GM19397 (cell line): Measurements from ENCODE around the gene LCA5L.
A peak's percentile ranks its signal among the peaks of the same experiment; 100 is the strongest.
"Not testable (repeated sequence)": the region's sequence is repeated elsewhere in the genome, so short reads cannot be mapped to it uniquely, and the experiment has no call there.

Experiments used
- ATAC-seq: cut with Tn5 transposase; IDR thresholded peaks from one replicate; pipeline ENCODE4 v1.9.1; 2021; ENCODE audit warnings: mild to moderate bottlenecking, moderate library complexity; ENCODE audit not compliant: unreplicated experiment

The LCA5L gene

DNA sequence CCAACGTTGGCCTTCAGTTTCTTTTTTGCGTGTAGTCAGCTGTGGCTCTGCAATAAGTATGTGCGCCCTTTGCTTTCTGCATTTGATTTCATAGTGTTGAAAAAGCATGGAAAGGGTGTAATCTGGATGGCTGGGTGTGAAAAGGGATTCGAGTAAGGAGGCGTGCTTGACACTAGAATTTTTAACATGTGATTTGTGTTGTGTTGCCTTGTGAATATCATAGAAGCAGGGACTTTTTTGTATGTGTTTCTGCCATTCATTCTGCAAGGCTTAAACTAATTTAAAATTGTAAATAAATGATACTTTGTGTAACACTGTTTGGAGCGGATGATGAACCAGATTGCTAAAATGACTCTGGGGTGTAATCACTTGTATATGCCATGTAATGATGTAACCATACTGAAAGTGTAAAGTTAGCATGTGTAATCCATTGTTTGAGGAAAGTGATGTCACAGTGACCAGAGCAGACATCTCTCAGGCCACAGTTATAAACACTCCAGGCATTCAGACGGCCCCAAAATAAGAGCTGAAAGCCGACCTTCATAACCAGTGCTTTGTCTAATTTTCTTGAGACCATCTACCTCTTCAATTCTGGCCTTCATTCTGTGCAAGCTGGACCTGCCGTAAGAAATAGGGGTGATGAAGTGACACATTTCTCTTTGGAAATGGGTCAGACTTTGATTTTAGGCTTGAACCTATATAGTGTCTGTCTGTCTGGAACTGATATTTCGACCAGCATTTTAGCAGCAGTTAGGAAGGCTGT, 6.8 kb upstream of the LCA5L start:
- ATAC-seq: no peak

DNA sequence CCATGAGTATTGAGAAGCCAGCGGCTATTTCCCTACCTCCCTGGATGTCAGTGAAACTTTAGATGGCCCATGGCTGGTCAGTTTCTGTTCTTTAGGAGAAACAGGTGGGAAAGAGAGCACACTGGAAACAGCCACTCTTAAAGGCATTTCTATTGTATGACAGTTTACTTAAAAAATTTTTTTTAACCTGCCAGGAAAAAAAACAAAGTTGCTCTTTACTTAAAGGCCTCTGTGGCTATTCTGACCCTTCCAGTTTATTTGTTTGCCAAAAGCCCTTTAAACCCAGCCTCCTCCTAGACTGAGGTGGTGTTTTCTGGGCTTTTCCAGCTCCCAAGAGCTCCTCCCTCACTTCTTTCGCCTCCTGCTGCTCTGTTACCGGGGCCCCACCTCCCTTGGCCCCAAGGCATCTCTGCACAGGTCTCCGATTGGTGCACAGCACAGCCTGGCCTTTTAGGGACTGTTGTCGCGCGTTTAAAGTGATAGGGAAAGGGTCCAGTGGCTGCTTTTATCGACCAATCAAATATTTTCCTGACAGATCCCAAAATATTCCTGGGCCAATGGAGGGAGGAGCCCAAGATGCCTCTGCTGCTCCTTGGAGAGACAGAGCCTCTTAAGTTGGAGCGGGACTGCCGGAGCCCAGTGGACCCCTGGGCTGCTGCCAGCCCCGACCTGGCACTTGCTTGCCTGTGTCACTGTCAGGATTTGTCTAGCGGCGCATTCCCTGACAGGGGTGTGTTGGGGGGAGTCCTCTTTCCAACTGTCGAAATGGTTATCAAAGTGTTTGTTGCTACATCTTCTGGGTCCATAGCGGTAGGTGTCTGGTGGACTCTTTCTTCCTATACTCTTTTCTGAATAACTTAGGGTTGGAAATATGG, 6.0 kb upstream of the LCA5L start, which contains the start of gene SH3BGR:
SH3BGR (plus strand) TSS at position 639 of the 875 bp plus-strand sequence; CDS start at position 766, 127 bp downstream.
- no peak for ATAC-seq

- ATAC-seq: no peak
Observed at GRCh38 chr21:39447264-39447663, 1.7 kb upstream of the LCA5L start.

DNA sequence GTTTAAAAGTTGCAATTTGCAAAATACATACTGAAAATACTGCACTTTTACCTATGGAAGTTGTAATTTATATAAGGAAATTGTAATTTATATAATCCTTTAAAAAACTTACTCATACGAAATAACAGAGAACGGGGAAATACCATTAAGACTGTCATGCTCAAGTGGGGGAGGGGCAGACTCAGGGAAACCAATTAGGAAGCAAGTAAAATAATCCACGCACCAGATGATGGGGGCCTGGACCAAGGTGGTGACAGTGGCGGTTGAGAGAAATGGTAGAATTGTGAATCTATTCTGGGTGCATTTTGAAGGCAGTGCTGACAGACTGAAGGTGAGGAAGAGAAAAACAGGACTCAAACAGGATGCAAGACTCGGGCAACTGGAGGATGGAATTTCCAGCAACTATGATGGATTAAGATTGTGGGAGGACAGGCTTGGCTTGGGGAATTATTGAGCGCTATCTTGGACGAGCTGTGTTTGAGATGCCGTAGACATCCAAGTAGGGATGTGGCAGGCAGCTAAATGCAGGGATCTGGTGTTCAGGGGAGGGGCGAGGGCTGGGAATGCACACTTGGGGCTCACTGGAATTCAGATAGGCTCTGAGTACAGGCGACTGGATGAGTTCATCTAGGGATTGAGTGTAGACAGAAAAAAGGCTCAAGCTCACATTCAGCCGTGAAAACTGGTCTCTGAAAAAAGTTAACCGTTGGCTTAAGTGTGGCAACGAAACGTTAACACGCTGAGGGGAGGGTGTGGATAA, 977 bp downstream of the LCA5L start:
- no peak for ATAC-seq

GRCh38 chr21:39441502-39442475, 3.8 kb downstream of the LCA5L start:
- ATAC-seq: no peak

DNA sequence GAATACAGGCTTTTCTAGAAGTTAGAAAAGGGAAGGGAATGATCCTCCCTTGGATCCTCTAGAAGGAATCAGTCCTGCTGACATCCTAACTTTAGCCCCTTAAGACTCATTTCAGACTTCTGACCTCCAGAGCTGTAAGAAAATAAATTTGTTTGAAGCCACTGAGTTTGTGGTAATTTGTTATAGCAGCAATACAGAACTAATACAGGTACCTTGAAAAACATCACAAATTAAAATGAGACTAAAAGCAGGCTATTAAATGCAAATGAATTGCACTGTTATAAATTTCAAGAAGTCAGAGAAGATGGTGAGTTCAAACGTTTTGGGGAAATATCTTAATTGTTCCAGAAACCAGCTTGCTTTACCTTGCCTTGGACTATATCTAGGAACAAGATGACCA, 6.3 kb downstream of the LCA5L start:
- no peak for ATAC-seq

GRCh38 chr21:39434950-39435349, 10.6 kb downstream of the LCA5L start:
- no peak for ATAC-seq

- no peak for ATAC-seq
Observed at GRCh38 chr21:39430954-39431353, 14.6 kb downstream of the LCA5L start.

DNA sequence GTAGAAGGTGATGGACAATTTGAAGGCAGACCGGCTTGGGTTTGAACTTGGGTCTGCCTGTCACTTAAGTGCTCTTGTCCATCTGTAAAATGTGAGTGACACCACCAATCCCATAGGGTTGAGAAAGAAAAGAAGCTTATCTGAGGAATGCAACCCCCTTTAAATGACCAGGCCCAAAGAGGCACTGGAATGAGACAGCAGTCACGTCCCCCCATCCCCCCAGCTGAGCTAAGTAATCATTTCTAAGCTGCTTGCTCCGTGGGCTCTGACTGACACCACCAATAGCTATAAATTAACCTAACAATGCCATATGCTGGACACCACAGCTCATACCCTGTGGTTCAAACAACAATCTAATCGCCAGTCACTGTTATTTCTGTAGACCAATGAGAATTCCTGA, 15.1 kb downstream of the LCA5L start:
- ATAC-seq: no peak

DNA sequence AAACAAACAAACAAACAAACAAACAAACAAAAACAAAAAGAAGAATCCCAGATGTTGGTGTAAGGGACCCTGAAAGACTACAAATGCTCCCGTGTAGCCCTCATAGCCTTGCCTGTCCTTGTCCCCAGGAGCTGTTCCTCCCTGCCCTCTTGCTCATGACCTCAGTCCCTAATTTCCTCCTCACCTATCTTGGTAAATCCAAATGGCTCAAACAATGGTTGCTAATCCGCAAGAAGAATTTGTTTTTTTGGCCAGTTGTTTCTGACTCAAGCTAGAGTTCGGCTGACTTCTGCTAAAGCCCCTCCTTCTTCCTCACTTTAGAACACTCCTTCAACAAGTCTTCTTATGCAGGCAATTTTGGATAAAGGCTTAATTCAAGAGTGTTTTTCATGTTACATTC, 15.6 kb downstream of the LCA5L start:
- ATAC-seq: no peak

- no peak for ATAC-seq
Observed at GRCh38 chr21:39429445-39429844, 16.1 kb downstream of the LCA5L start.

- no peak for ATAC-seq
Observed at GRCh38 chr21:39422527-39423241, 22.9 kb downstream of the LCA5L start.

DNA sequence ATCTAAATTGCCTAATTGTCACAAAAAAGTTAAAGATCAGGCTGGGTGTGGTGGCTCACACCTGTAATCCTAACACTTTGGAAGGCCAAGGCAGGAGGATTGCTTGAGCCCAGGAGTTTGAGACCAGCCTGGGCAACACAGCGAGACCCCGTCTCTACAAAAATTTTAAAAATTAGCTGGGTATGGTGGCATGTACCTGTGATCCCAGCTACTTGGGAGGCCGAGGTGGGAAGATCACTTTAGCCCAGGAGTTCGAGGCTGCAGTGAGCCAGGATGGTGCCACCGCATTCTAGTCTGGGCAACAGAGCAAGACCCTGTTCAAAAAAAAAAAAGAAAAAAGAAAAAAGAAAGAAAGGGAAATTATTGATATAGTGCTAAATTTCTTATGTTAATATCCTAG, 26.4 kb downstream of the LCA5L start:
- not testable (repeated sequence) for ATAC-seq

- ATAC-seq: no peak
Observed at GRCh38 chr21:39406065-39406464, 39.5 kb downstream of the LCA5L start.

DNA sequence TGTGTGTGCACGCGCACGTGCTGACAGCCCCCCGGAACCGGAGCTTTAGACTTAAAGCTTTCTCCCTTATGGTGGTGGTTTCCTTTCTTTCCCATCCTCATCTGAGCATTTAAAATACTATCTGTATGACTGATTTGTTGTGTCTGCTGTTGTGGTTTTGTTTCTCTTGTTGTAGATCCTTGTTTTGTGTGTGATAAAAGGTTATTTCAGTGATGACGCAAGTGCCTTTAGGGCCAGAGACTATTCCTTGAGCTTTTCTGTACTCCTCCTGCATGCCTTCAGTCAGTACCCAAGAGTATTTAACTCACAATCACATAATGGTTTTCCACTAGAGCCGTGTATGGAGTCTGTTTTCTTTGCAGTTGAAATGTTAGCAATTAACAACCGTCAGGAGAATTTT, 45.4 kb downstream of the LCA5L start:
- no peak for ATAC-seq

GRCh38 chr21:39397646-39398385, 47.8 kb downstream of the LCA5L start:
- ATAC-seq: no peak

GRCh38 chr21:39392981-39393380, 52.6 kb downstream of the LCA5L start:
- no peak for ATAC-seq

- no peak for ATAC-seq
Observed at GRCh38 chr21:39390212-39390765, 55.3 kb downstream of the LCA5L start.

GRCh38 chr21:39388811-39389155, 56.8 kb downstream of the LCA5L start:
- ATAC-seq: peak; percentile 10
